GM21737 (cell line): ENCODE data around the gene EFHD2.
"Not testable (repeated sequence)": the region's sequence is repeated elsewhere in the genome, so short reads cannot be mapped to it uniquely, and the experiment has no call there.

Source experiments
- ATAC-seq: cut with Tn5 transposase; IDR thresholded peaks from one replicate; pipeline ENCODE4 v1.9.1; 2021; ENCODE audit warnings: mild to moderate bottlenecking, moderate library complexity; ENCODE audit not compliant: unreplicated experiment

The EFHD2 gene

GRCh38 chr1:15449567-15449966 lies 39.9 kb downstream of the EFHD2 start:
- no peak for ATAC-seq

- no peak for ATAC-seq
These were observed 41.5 kb downstream of the EFHD2 start for GRCh38 chr1:15451014-15451722.

GRCh38 chr1:15452216-15452615 lies 42.5 kb downstream of the EFHD2 start:
- no peak for ATAC-seq

GRCh38 chr1:15452866-15453571 lies 43.3 kb downstream of the EFHD2 start:
- ATAC-seq = no peak

- ATAC-seq = no peak
These were observed 44.0 kb downstream of the EFHD2 start for GRCh38 chr1:15453734-15454133.

GRCh38 chr1:15454256-15454655 lies 44.6 kb downstream of the EFHD2 start:
- no peak for ATAC-seq

GRCh38 chr1:15455522-15455921 lies 45.8 kb downstream of the EFHD2 start:
- ATAC-seq = no peak

GRCh38 chr1:15456313-15456954 lies 46.7 kb downstream of the EFHD2 start, which contains the start of gene CELA2A:
TSS of gene CELA2A (plus strand) at chr1:15456732. CDS start at chr1:15456754, 22 bp downstream.
- no peak for ATAC-seq

- no peak for ATAC-seq
These were observed 47.9 kb downstream of the EFHD2 start for GRCh38 chr1:15457585-15457984.

- ATAC-seq = not testable (repeated sequence)
These were observed 48.7 kb downstream of the EFHD2 start for GRCh38 chr1:15458388-15458787.

GRCh38 chr1:15459771-15460707 lies 50.4 kb downstream of the EFHD2 start:
- ATAC-seq = no peak

GRCh38 chr1:15460708-15461095 lies 51.0 kb downstream of the EFHD2 start:
- ATAC-seq = no peak

GRCh38 chr1:15463064-15463800 lies 53.5 kb downstream of the EFHD2 start:
- not testable (repeated sequence) for ATAC-seq

- not testable (repeated sequence) for ATAC-seq
These were observed 54.2 kb downstream of the EFHD2 start for GRCh38 chr1:15463926-15464322.

GRCh38 chr1:15465674-15466073 lies 56.0 kb downstream of the EFHD2 start:
- no peak for ATAC-seq

GRCh38 chr1:15466955-15467625 lies 57.4 kb downstream of the EFHD2 start:
- not testable (repeated sequence) for ATAC-seq

- no peak for ATAC-seq
These were observed 58.5 kb downstream of the EFHD2 start for GRCh38 chr1:15468145-15468544.

GRCh38 chr1:15469361-15469760 lies 59.7 kb downstream of the EFHD2 start:
- no peak for ATAC-seq

- ATAC-seq = not testable (repeated sequence)
These were observed 60.2 kb downstream of the EFHD2 start for GRCh38 chr1:15469821-15470448.
